H9 (cell line): ENCODE results near the gene FBXL12. TPM values are rescaled to one million over a fixed set of nuclear protein-coding genes. Genes with fewer than 3 reads are reported as not detected.
A peak's percentile ranks its signal among the peaks of the same experiment; 100 is the strongest.
"Not testable (repeated sequence)": the region's sequence is repeated elsewhere in the genome, so short reads cannot be mapped to it uniquely, and the experiment has no call there.

Experiments
- DNase-seq: peaks from one replicate; pipeline ENCODE4 v3.0.0-alpha.2; 2017
- H2AFZ ChIP-seq: one replicate; pipeline ENCODE4 v1.6.1; 2013; ENCODE audit warnings: mild to moderate bottlenecking, low read length, control low read depth, moderate library complexity
- H2AK5ac ChIP-seq: 2 replicates; pipeline ENCODE4 v1.6.1; 2013; ENCODE audit warnings: low read length, control low read depth, mixed read lengths; ENCODE audit not compliant: insufficient read length
- H2BK120ac ChIP-seq: one replicate; pipeline ENCODE4 v1.6.1; 2013; ENCODE audit warnings: low read depth, mild to moderate bottlenecking, low read length, control low read depth, inconsistent platforms; ENCODE audit not compliant: poor library complexity, severe bottlenecking
- H2BK12ac ChIP-seq: 2 replicates; pipeline ENCODE4 v1.6.1; 2013; ENCODE audit warnings: low read length, control low read depth, mixed read lengths, low read depth; ENCODE audit not compliant: insufficient read length
- H2BK15ac ChIP-seq: 2 replicates; pipeline ENCODE4 v1.6.1; 2013; ENCODE audit warnings: low read depth, low read length, control low read depth
- H2BK20ac ChIP-seq: one replicate; pipeline ENCODE4 v1.6.1; 2013; ENCODE audit warnings: low read depth, mild to moderate bottlenecking, low read length, control low read depth, inconsistent platforms; ENCODE audit not compliant: poor library complexity, severe bottlenecking
- H2BK5ac ChIP-seq: 2 replicates; pipeline ENCODE4 v1.6.1; 2013; ENCODE audit warnings: low read length, control low read depth, mixed read lengths; ENCODE audit not compliant: insufficient read length
- H3K14ac ChIP-seq: 2 replicates; pipeline ENCODE4 v1.6.1; 2013; ENCODE audit warnings: low read length, control low read depth; ENCODE audit not compliant: insufficient read depth
- H3K18ac ChIP-seq: 2 replicates; pipeline ENCODE4 v1.6.1; 2013; ENCODE audit warnings: low read depth, mild to moderate bottlenecking, mixed read lengths, low read length, control low read depth; ENCODE audit not compliant: insufficient read length
- H3K23ac ChIP-seq: 2 replicates; pipeline ENCODE4 v1.6.1; 2013; ENCODE audit warnings: low read length, control low read depth, mixed read lengths, low read depth; ENCODE audit not compliant: insufficient read length
- H3K23me2 ChIP-seq: 2 replicates; pipeline ENCODE4 v1.6.1; 2013; ENCODE audit warnings: low read depth, mild to moderate bottlenecking, mixed read lengths, low read length, control low read depth; ENCODE audit not compliant: insufficient read length, poor library complexity, severe bottlenecking
- H3K27ac ChIP-seq: 2 replicates; pipeline ENCODE4 v1.5.1; 2013; ENCODE audit warnings: low read length, control low read depth, mixed read lengths, low read depth; ENCODE audit not compliant: insufficient read length
- H3K27me3 ChIP-seq: 2 replicates; pipeline ENCODE4 v1.6.1; 2013; ENCODE audit warnings: low read length, control low read depth, inconsistent platforms; ENCODE audit not compliant: insufficient read depth
- H3K4ac ChIP-seq: 2 replicates; pipeline ENCODE4 v1.6.1; 2013; ENCODE audit warnings: low read depth, mild to moderate bottlenecking, control low read depth, inconsistent platforms, low read length, moderate library complexity
- H3K4me1 ChIP-seq: 2 replicates; pipeline ENCODE4 v1.6.1; 2013; ENCODE audit warnings: low read length, control low read depth, inconsistent platforms; ENCODE audit not compliant: insufficient read depth
- H3K4me2 ChIP-seq: 2 replicates; pipeline ENCODE4 v1.6.1; 2013; ENCODE audit warnings: low read length, control low read depth, mixed read lengths; ENCODE audit not compliant: insufficient read length, insufficient read depth
- H3K56ac ChIP-seq: 2 replicates; pipeline ENCODE4 v1.6.1; 2013; ENCODE audit warnings: low read depth, mild to moderate bottlenecking, mixed read lengths, low read length, control low read depth; ENCODE audit not compliant: insufficient read length
- H3K79me1 ChIP-seq: 2 replicates; pipeline ENCODE4 v1.6.1; 2013; ENCODE audit warnings: low read depth, mild to moderate bottlenecking, moderate library complexity, low read length, control low read depth, inconsistent platforms; ENCODE audit not compliant: insufficient read depth, poor library complexity, severe bottlenecking
- H3K79me2 ChIP-seq: 2 replicates; pipeline ENCODE4 v1.6.1; 2013; ENCODE audit warnings: low read length, control low read depth, inconsistent platforms; ENCODE audit not compliant: insufficient read depth
- H3K9ac ChIP-seq: 2 replicates; pipeline ENCODE4 v1.6.1; 2013; ENCODE audit warnings: low read length, control low read depth, mixed read lengths; ENCODE audit not compliant: insufficient read length; ENCODE audit errors: extremely low read depth
- H3K9me3 ChIP-seq: one replicate; pipeline ENCODE4 v1.6.1; 2013; ENCODE audit warnings: low read depth, low read length, inconsistent platforms; ENCODE audit not compliant: control insufficient read depth
- H3T11ph ChIP-seq: one replicate; pipeline ENCODE4 v1.6.1; 2013; ENCODE audit warnings: mild to moderate bottlenecking, low read length, control low read depth, inconsistent platforms
- H4K20me1 ChIP-seq: one replicate; pipeline ENCODE4 v1.6.1; 2013; ENCODE audit not compliant: control insufficient read depth, insufficient read length, insufficient read depth
- H4K5ac ChIP-seq: 2 replicates; pipeline ENCODE4 v1.6.1; 2013; ENCODE audit warnings: low read depth, mild to moderate bottlenecking, mixed read lengths, low read length, control low read depth; ENCODE audit not compliant: insufficient read length
- H4K8ac ChIP-seq: replicated peaks from 2 replicates; pipeline ENCODE4 v1.6.1; 2013; ENCODE audit warnings: low read length, control low read depth, mixed read lengths, low read depth; ENCODE audit not compliant: insufficient read length
- H4K91ac ChIP-seq: 2 replicates; pipeline ENCODE4 v1.6.1; 2013; ENCODE audit warnings: low read depth, mild to moderate bottlenecking, moderate library complexity, mixed read lengths, low read length, control low read depth; ENCODE audit not compliant: insufficient read length
- H3K27ac Mint-ChIP-seq, 3 experiments: 2 replicates in 2 of 3; 3 replicates in 1 of 3; pipeline ENCODE4 v1.8.0; 2020 to 2021; ENCODE audit warnings: mixed read lengths in 3 of 3, mild to moderate bottlenecking in 1 of 3, moderate library complexity in 1 of 3
- H3K27me3 Mint-ChIP-seq: 2 replicates; pipeline ENCODE4 v1.8.0; 2021; ENCODE audit warnings: low read depth, mild to moderate bottlenecking, moderate library complexity, mixed read lengths
- H3K36me3 Mint-ChIP-seq, 3 experiments: 2 replicates in 2 of 3; 3 replicates in 1 of 3; pipeline ENCODE4 v1.8.0; 2020 to 2021; ENCODE audit warnings: low read depth in 3 of 3, mixed read lengths in 3 of 3; ENCODE audit not compliant: insufficient read depth in 1 of 3
- H3K4me1 Mint-ChIP-seq, 2 experiments: 2 replicates each; pipeline ENCODE4 v1.8.0; 2020; ENCODE audit warnings: mixed read lengths in 2 of 2
- H3K4me3 Mint-ChIP-seq, 2 experiments: 2 replicates in 1 of 2; 3 replicates in 1 of 2; pipeline ENCODE4 v1.8.0; 2020 to 2021; ENCODE audit warnings: mild to moderate bottlenecking in 2 of 2, mixed read lengths in 2 of 2, moderate library complexity in 1 of 2
- H3K9me3 Mint-ChIP-seq, 2 experiments: 2 replicates in 1 of 2; 3 replicates in 1 of 2; pipeline ENCODE4 v1.8.0; 2020; ENCODE audit warnings: mild to moderate bottlenecking in 2 of 2, mixed read lengths in 2 of 2, moderate library complexity in 1 of 2
- whole genome bisulfite sequencing: extraction: QIAGEN DNeasy Blood & Tissue Kit; methylation state at CpG from one replicate; pipeline ENCODE4 v1.1.7; 2013; ENCODE audit warnings: missing lambda C conversion rate, low lambda C conversion rate, mixed read lengths; ENCODE audit not compliant: insufficient read length; ENCODE audit errors: extremely low coverage; 5-methylcytosine and 5-hydroxymethylcytosine counted together
- total RNA-seq: library from RNA; stranded (reverse); gene quantifications from 2 replicates; pipeline ENCODE4 v1.2.1, GENCODE V29; 2021
- TF ChIP-seq, protein P1 (sequence below): fragments of 200-600 bp; sonication (generic); conservative IDR thresholded peaks from 3 replicates; pipeline ENCODE4 v1.8.0; 2021; ENCODE audit warnings: antibody characterized with exemption, mild to moderate bottlenecking

The FBXL12 gene
- total RNA-seq, 1 experiment from 2014 or later, result 31.8 TPM

- Histone ChIP-seq H3K23ac (no peak overlapping the region), H3K23me2 (no peaks in the 10 kb centered on the region), H2BK12ac (no peak overlapping the region), H4K91ac (no peak overlapping the region), H3K79me2 (no peaks in the 10 kb centered on the region), H4K5ac (no peak overlapping the region), H2AK5ac (no peak overlapping the region), H3K56ac (no peak overlapping the region), H2BK5ac (no peak overlapping the region), H3K9ac (no peak overlapping the region), H4K8ac (no peak overlapping the region), H3K27ac (no peak overlapping the region), H3K4ac (no peak overlapping the region), H3K9me3 (no peaks in the 10 kb centered on the region), H2BK120ac (no peak overlapping the region), H4K20me1 (no peaks in the 10 kb centered on the region), H3K27me3 (no peaks in the 10 kb centered on the region), H2BK20ac (no peak overlapping the region), H2AFZ (no peak overlapping the region), H3K4me2 (peak overlapping the region; percentile 78), H3K79me1 (no peaks in the 10 kb centered on the region), H3T11ph (no peak overlapping the region), H3K18ac (peak overlapping the region; percentile 84), H3K14ac (peak overlapping the region; percentile 81), H2BK15ac (no peak overlapping the region), H3K4me1 (no peaks in the 10 kb centered on the region)
- Mint-ChIP-seq H3K27ac (peak overlapping the region; percentile 98 to 100 (median 98); a peak in 6 of 7 replicates), H3K27me3 (no peaks in the 10 kb centered on the region), H3K9me3 (peaks cover 0 to 2% of the 10 kb centered on the region in 2 experiments; a peak in 1 of 5 replicates), H3K4me3 (peak overlapping the region; percentile 87 to 89), H3K4me1 (peaks cover 33 to 40% of the 10 kb centered on the region in 2 experiments), H3K36me3 (peaks cover 0 to 2% (median 0%) of the 10 kb centered on the region in 3 experiments; a peak in 3 of 7 replicates)
- TF ChIP-seq, protein P1, sequence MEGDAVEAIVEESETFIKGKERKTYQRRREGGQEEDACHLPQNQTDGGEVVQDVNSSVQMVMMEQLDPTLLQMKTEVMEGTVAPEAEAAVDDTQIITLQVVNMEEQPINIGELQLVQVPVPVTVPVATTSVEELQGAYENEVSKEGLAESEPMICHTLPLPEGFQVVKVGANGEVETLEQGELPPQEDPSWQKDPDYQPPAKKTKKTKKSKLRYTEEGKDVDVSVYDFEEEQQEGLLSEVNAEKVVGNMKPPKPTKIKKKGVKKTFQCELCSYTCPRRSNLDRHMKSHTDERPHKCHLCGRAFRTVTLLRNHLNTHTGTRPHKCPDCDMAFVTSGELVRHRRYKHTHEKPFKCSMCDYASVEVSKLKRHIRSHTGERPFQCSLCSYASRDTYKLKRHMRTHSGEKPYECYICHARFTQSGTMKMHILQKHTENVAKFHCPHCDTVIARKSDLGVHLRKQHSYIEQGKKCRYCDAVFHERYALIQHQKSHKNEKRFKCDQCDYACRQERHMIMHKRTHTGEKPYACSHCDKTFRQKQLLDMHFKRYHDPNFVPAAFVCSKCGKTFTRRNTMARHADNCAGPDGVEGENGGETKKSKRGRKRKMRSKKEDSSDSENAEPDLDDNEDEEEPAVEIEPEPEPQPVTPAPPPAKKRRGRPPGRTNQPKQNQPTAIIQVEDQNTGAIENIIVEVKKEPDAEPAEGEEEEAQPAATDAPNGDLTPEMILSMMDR, result no peak
- no CpG with 5 or more reads among the region's 74 CpGs for WGBS
- DNase-seq, result peak; percentile 99
Measured at GRCh38 chr19:9785367-9786331, 33.2 kb downstream of the FBXL12 start.

GRCh38 chr19:9784163-9784496, 34.7 kb downstream of the FBXL12 start:
- H3K9ac ChIP-seq, result not testable (repeated sequence)

More at GRCh38 chr19:9784163-9784496, 34.7 kb downstream of the FBXL12 start:
- DNase-seq, H3K4ac ChIP-seq, H3K79me2 ChIP-seq, H2BK5ac ChIP-seq, H3K27me3 Mint-ChIP-seq, H4K5ac ChIP-seq, H3T11ph ChIP-seq, H2BK15ac ChIP-seq, H2BK120ac ChIP-seq, H3K18ac ChIP-seq, H4K20me1 ChIP-seq, H2BK12ac ChIP-seq, H3K27ac ChIP-seq, H4K8ac ChIP-seq, H3K9me3 Mint-ChIP-seq, H3K14ac ChIP-seq, H3K23ac ChIP-seq, H2AFZ ChIP-seq, H4K91ac ChIP-seq, H3K36me3 Mint-ChIP-seq, H3K23me2 ChIP-seq, H3K4me1 ChIP-seq, H3K9me3 ChIP-seq, H3K27me3 ChIP-seq, H2BK20ac ChIP-seq, H3K56ac ChIP-seq, H2AK5ac ChIP-seq, H3K79me1 ChIP-seq: not testable (repeated sequence)
- H3K4me2 ChIP-seq, result peak overlapping the region; percentile 78
- Mint-ChIP-seq H3K27ac (peak overlapping the region; percentile 26 to 97 (median 95); a peak in 6 of 7 replicates), H3K4me3 (peak overlapping the region; percentile 87 to 89; a peak in 4 of 5 replicates), H3K4me1 (peaks cover 20 to 27% of the 10 kb centered on the region in 2 experiments)
- WGBS, result no CpG with 5 or more reads among the region's 6 CpGs
